ENCODE results near the gene SEPTIN3. TPM values are rescaled to one million over a fixed set of nuclear protein-coding genes. Genes with fewer than 3 reads are reported as not detected.

SEPTIN3 gene
- total RNA-seq, 1 donor from 2014 or later, result 8.8 TPM

GRCh38 chr22:42000466-42000865, 31.2 kb downstream of the SEPTIN3 start:
- no peak for DNase-seq (ENCODE audit: low spot score in 2 of 2, unreplicated experiment in 2 of 2)
- Mint-ChIP-seq H3K4me1 (no peaks in the 10 kb centered on the region), H3K9me3 (peaks cover 1% of the 10 kb centered on the region), H3K4me3 (no peak overlapping the region), H3K36me3 (no peaks in the 10 kb centered on the region), H3K27me3 (ENCODE audit: low read depth) (peaks cover 50% of the 10 kb centered on the region), H3K27ac (no peak overlapping the region)
- no peak for TF ChIP-seq CTCF (IDR thresholded peaks at IDR 0.05; ENCODE audit: unreplicated experiment)

GRCh38 chr22:42001121-42001520, 31.9 kb downstream of the SEPTIN3 start:
- Mint-ChIP-seq H3K36me3 (no peaks in the 10 kb centered on the region), H3K27me3 (ENCODE audit: low read depth) (peaks cover 51% of the 10 kb centered on the region), H3K9me3 (peaks cover 5% of the 10 kb centered on the region), H3K27ac (no peak overlapping the region), H3K4me1 (no peaks in the 10 kb centered on the region), H3K4me3 (no peak overlapping the region)
- no peak for DNase-seq (ENCODE audit: low spot score in 2 of 2, unreplicated experiment in 2 of 2)
- TF ChIP-seq CTCF (IDR thresholded peaks at IDR 0.05; ENCODE audit: unreplicated experiment), result no peak

GRCh38 chr22:42001706-42002105, 32.5 kb downstream of the SEPTIN3 start:
- H3K36me3 Mint-ChIP-seq, result no peaks in the 10 kb centered on the region
- H3K4me3 Mint-ChIP-seq, result no peak overlapping the region
- H3K27me3 Mint-ChIP-seq (ENCODE audit: low read depth), result peaks cover 54% of the 10 kb centered on the region
- no peak for DNase-seq (ENCODE audit: low spot score in 2 of 2, unreplicated experiment in 2 of 2)
- no peaks in the 10 kb centered on the region for H3K4me1 Mint-ChIP-seq
- peaks cover 5% of the 10 kb centered on the region for H3K9me3 Mint-ChIP-seq
- H3K27ac Mint-ChIP-seq, result no peak overlapping the region
- TF ChIP-seq CTCF (IDR thresholded peaks at IDR 0.05; ENCODE audit: unreplicated experiment), result no peak

GRCh38 chr22:42007922-42008321, 38.7 kb downstream of the SEPTIN3 start:
- H3K36me3 Mint-ChIP-seq, result peaks cover 3% of the 10 kb centered on the region
- peaks cover 23% of the 10 kb centered on the region for H3K9me3 Mint-ChIP-seq
- TF ChIP-seq CTCF (IDR thresholded peaks at IDR 0.05; ENCODE audit: unreplicated experiment), result no peak
- no peak for DNase-seq (ENCODE audit: low spot score in 2 of 2, unreplicated experiment in 2 of 2)
- H3K27ac Mint-ChIP-seq, result no peak overlapping the region
- no peaks in the 10 kb centered on the region for H3K4me1 Mint-ChIP-seq
- peaks cover 21% of the 10 kb centered on the region for H3K27me3 Mint-ChIP-seq (ENCODE audit: low read depth)
- H3K4me3 Mint-ChIP-seq, result no peak overlapping the region

GRCh38 chr22:42010778-42011177, 41.5 kb downstream of the SEPTIN3 start:
- peaks cover 19% of the 10 kb centered on the region for H3K9me3 Mint-ChIP-seq
- H3K4me3 Mint-ChIP-seq, result no peak overlapping the region
- no peaks in the 10 kb centered on the region for H3K4me1 Mint-ChIP-seq
- no peak overlapping the region for H3K27ac Mint-ChIP-seq
- peaks cover 3% of the 10 kb centered on the region for H3K36me3 Mint-ChIP-seq
- H3K27me3 Mint-ChIP-seq (ENCODE audit: low read depth), result peaks cover 26% of the 10 kb centered on the region
- DNase-seq (ENCODE audit: low spot score in 2 of 2, unreplicated experiment in 2 of 2), result no peak
- no peak for TF ChIP-seq CTCF (IDR thresholded peaks at IDR 0.05; ENCODE audit: unreplicated experiment)

- no peak for DNase-seq (ENCODE audit: low spot score in 2 of 2, unreplicated experiment in 2 of 2)
- H3K27ac Mint-ChIP-seq, result no peak overlapping the region
- TF ChIP-seq CTCF (IDR thresholded peaks at IDR 0.05; ENCODE audit: unreplicated experiment), result no peak
- H3K4me1 Mint-ChIP-seq, result peaks cover 4% of the 10 kb centered on the region
- H3K4me3 Mint-ChIP-seq, result no peak overlapping the region
- peaks cover 19% of the 10 kb centered on the region for H3K9me3 Mint-ChIP-seq
- peaks cover 32% of the 10 kb centered on the region for H3K27me3 Mint-ChIP-seq (ENCODE audit: low read depth)
- H3K36me3 Mint-ChIP-seq, result peaks cover 3% of the 10 kb centered on the region
Observed at GRCh38 chr22:42013385-42013784, 44.1 kb downstream of the SEPTIN3 start.
